Kidney (tissue), 14 donors: ENCODE measurements around the gene WFDC1. TPM values are rescaled to one million over a fixed set of nuclear protein-coding genes. Genes with fewer than 3 reads are reported as not detected.

Source experiments
- DNase-seq, 5 donors: peaks; one replicate each; pipeline ENCODE4 v3.0.0-alpha.2; 2013 to 2020
- FAIRE-seq: peaks from 2 replicates; lab custom pipeline; 2012; peaks lifted over from hg19 to GRCh38; lab: Jason Lieb, UNC
- H3K27ac ChIP-seq, 2 donors: one replicate each; pipeline ENCODE4 v1.7.0; 2013; ENCODE audit warnings: low read depth in 2 of 2, low read length in 2 of 2, inconsistent platforms in 1 of 2
- H3K27me3 ChIP-seq: one replicate; pipeline ENCODE4 v1.7.1; 2013; ENCODE audit warnings: low read length, inconsistent platforms; ENCODE audit not compliant: control insufficient read depth, insufficient read depth
- H3K36me3 ChIP-seq, 3 donors: one replicate each; pipeline versions ENCODE4 v1.7.0 to v1.7.1; 2013; ENCODE audit warnings: low read length in 3 of 3, control low read depth in 1 of 3, inconsistent platforms in 1 of 3; ENCODE audit not compliant: insufficient read depth in 3 of 3, control insufficient read depth in 2 of 3
- H3K4me1 ChIP-seq, 3 donors: one replicate each; pipeline versions ENCODE4 v1.7.0 to v1.7.1; 2013; ENCODE audit warnings: low read length in 3 of 3, inconsistent platforms in 1 of 3, low read depth in 1 of 3; ENCODE audit not compliant: control insufficient read depth in 2 of 3, insufficient read depth in 2 of 3
- H3K4me3 ChIP-seq, 3 donors: one replicate each; pipeline versions ENCODE4 v1.7.0 to v1.8.1; 2013; ENCODE audit warnings: low read length in 3 of 3, control low read depth in 1 of 3, inconsistent platforms in 1 of 3
- H3K9ac ChIP-seq, 3 donors: one replicate each; pipeline versions ENCODE4 v1.7.0 to v1.7.1; 2013; ENCODE audit warnings: low read length in 3 of 3, control low read depth in 1 of 3, inconsistent platforms in 1 of 3
- H3K9me3 ChIP-seq, 3 donors: one replicate each; pipeline versions ENCODE4 v1.7.0 to v1.7.1; 2013; ENCODE audit warnings: low read length in 3 of 3, control low read depth in 1 of 3, inconsistent platforms in 1 of 3; ENCODE audit not compliant: control insufficient read depth in 2 of 3, insufficient read depth in 1 of 3
- CTCF ChIP-seq: IDR thresholded peaks from 3 replicates; pipeline ENCODE4 v1.5.1; 2012; ENCODE audit warnings: mild to moderate bottlenecking, moderate library complexity, borderline replicate concordance; ENCODE audit not compliant: insufficient read depth; ENCODE audit errors: extremely low read depth
- intact Hi-C: fragments of 100-400 bp; cut with DNase I; formaldehyde crosslinking; loops from one replicate; pipeline ENCODE4 v1.11.1; 2022
- polyA plus RNA-seq: library from polyadenylated mRNA; stranded (reverse); fragments of 350-450 nt; fragmentation: Illumina TruSeq; extraction: RNeasy Lipid Tissue Mini Kit (QIAGEN cat#74804); gene quantifications from one replicate; pipeline ENCODE4 v1.2.3, GENCODE V29; 2014; ENCODE audit warnings: low read depth, low replicate concordance; ENCODE audit not compliant: insufficient read depth
- total RNA-seq: library from RNA; stranded (reverse); fragmentation: NEBNext Ultra II Directional; extraction: Animal tissue kit (Norgen Biotek cat#: 25700); gene quantifications from one replicate; pipeline ENCODE4 v1.2.1, GENCODE V29; 2021
- donor health status: control.
- donor health status: control.
- donor health status: control.
- donor health status: control.
- donor health status: control.
- donor health status: DM: yes; HTN: yes; CAD: no.
- donor health status: Normal renal cell carcinoma (clear cell type).

Gene WFDC1
- total and polyA plus RNA-seq, 2 donors from 2014 or later = 11.1 to 34.8 TPM

GRCh38 chr16:84274515-84274914 is 20.2 kb upstream of the WFDC1 start:
- H3K4me1 ChIP-seq = no peaks in the 10 kb centered on the region
- no peak overlapping the region for H3K9ac ChIP-seq
- DNase-seq = peak in 1 of 5 donors; percentile 25
- H3K27ac ChIP-seq = no peak overlapping the region
- no peak for FAIRE-seq
- no peak for TF ChIP-seq CTCF
- intact Hi-C loops = loop anchor here (10.0 kb wide), 1 partner anchor 210 kb away; no protein-coding TSS in a partner anchor
- no peak overlapping the region for H3K4me3 ChIP-seq
- H3K27me3 ChIP-seq = no peaks in the 10 kb centered on the region
- H3K9me3 ChIP-seq = no peaks in the 10 kb centered on the region
- no peaks in the 10 kb centered on the region for H3K36me3 ChIP-seq

GRCh38 chr16:84275585-84276151 is 19.0 kb upstream of the WFDC1 start:
- no peaks in the 10 kb centered on the region for H3K4me1 ChIP-seq
- H3K36me3 ChIP-seq = no peaks in the 10 kb centered on the region
- TF ChIP-seq CTCF = no peak
- intact Hi-C loops = loop anchor here (10.0 kb wide), 1 partner anchor 209 kb away; no protein-coding TSS in a partner anchor
- no peaks in the 10 kb centered on the region for H3K9me3 ChIP-seq
- H3K4me3 ChIP-seq = no peak overlapping the region
- DNase-seq (no peak), FAIRE-seq (no peak)
- H3K27ac ChIP-seq = no peak overlapping the region
- H3K27me3 ChIP-seq = no peaks in the 10 kb centered on the region
- no peak overlapping the region for H3K9ac ChIP-seq

- H3K27ac ChIP-seq = no peak overlapping the region
- no peaks in the 10 kb centered on the region for H3K27me3 ChIP-seq
- intact Hi-C loops = loop anchor here (10.0 kb wide), 1 partner anchor 207 kb away; no protein-coding TSS in a partner anchor
- no peak overlapping the region for H3K4me3 ChIP-seq
- no peak for FAIRE-seq
- H3K9ac ChIP-seq = no peak overlapping the region
- no peaks in the 10 kb centered on the region for H3K9me3 ChIP-seq
- H3K36me3 ChIP-seq = no peaks in the 10 kb centered on the region
- no peaks in the 10 kb centered on the region for H3K4me1 ChIP-seq
- peak; percentile 88 for TF ChIP-seq CTCF
- DNase-seq = peak; percentile 60 to 84 (median 79)
These were observed 17.3 kb upstream of the WFDC1 start for GRCh38 chr16:84277244-84277823.
